ENCODE results near the gene PRKAR1B.

PRKAR1B gene

GRCh38 chr7:574661-575395, 152.3 kb downstream of the PRKAR1B start:
- no peak for TF ChIP-seq GATA2 (IDR thresholded peaks at IDR 0.05; ENCODE audit: low read depth, low read length)
- TF ChIP-seq GATA3 (IDR thresholded peaks at IDR 0.05; ENCODE audit: low read depth, low read length) = no peak

GRCh38 chr7:573933-574381, 153.1 kb downstream of the PRKAR1B start:
- TF ChIP-seq GATA2 (IDR thresholded peaks at IDR 0.05; ENCODE audit: low read depth, low read length) (no peak), GATA3 (IDR thresholded peaks at IDR 0.05; ENCODE audit: low read depth, low read length) (no peak)

- TF ChIP-seq GATA2 (IDR thresholded peaks at IDR 0.05; ENCODE audit: low read depth, low read length) (no peak), GATA3 (IDR thresholded peaks at IDR 0.05; ENCODE audit: low read depth, low read length) (no peak)
Observed at GRCh38 chr7:573269-573932, 153.7 kb downstream of the PRKAR1B start.

- no peak for TF ChIP-seq GATA3 (IDR thresholded peaks at IDR 0.05; ENCODE audit: low read depth, low read length)
- TF ChIP-seq GATA2 (IDR thresholded peaks at IDR 0.05; ENCODE audit: low read depth, low read length) = no peak
Observed at GRCh38 chr7:572416-573268, 154.4 kb downstream of the PRKAR1B start.

- TF ChIP-seq GATA3 (IDR thresholded peaks at IDR 0.05; ENCODE audit: low read depth, low read length) (no peak), GATA2 (IDR thresholded peaks at IDR 0.05; ENCODE audit: low read depth, low read length) (no peak)
Observed at GRCh38 chr7:571718-572415, 155.2 kb downstream of the PRKAR1B start.

- no peak for TF ChIP-seq GATA2 (IDR thresholded peaks at IDR 0.05; ENCODE audit: low read depth, low read length)
Observed at GRCh38 chr7:571096-571717, 155.9 kb downstream of the PRKAR1B start.

GRCh38 chr7:570801-571070, 156.3 kb downstream of the PRKAR1B start:
- TF ChIP-seq GATA2 (IDR thresholded peaks at IDR 0.05; ENCODE audit: low read depth, low read length) (no peak), GATA3 (IDR thresholded peaks at IDR 0.05; ENCODE audit: low read depth, low read length) (no peak)

- TF ChIP-seq GATA2 (IDR thresholded peaks at IDR 0.05; ENCODE audit: low read depth, low read length) (no peak), GATA3 (IDR thresholded peaks at IDR 0.05; ENCODE audit: low read depth, low read length) (no peak)
Observed at GRCh38 chr7:569996-570800, 156.9 kb downstream of the PRKAR1B start.

- TF ChIP-seq GATA2 (IDR thresholded peaks at IDR 0.05; ENCODE audit: low read depth, low read length) = no peak
Observed at GRCh38 chr7:569071-569855, 157.8 kb downstream of the PRKAR1B start.

- no peak for TF ChIP-seq GATA2 (IDR thresholded peaks at IDR 0.05; ENCODE audit: low read depth, low read length)
- TF ChIP-seq GATA3 (IDR thresholded peaks at IDR 0.05; ENCODE audit: low read depth, low read length) = no peak
Observed at GRCh38 chr7:568031-568951, 158.8 kb downstream of the PRKAR1B start.

GRCh38 chr7:567305-567883, 159.7 kb downstream of the PRKAR1B start:
- TF ChIP-seq GATA2 (IDR thresholded peaks at IDR 0.05; ENCODE audit: low read depth, low read length) (no peak), GATA3 (IDR thresholded peaks at IDR 0.05; ENCODE audit: low read depth, low read length) (no peak)

Measured in SH-SY5Y (cell line).